Stimulated activated CD8-positive, alpha-beta memory T cell treated with anti-CD3 and anti-CD28 coated beads, Interleukin-4, amount 100 ng/mL, for 1 hour (primary cell): ENCODE measurements around the gene NCOA4.
"Not testable (repeated sequence)": the region's sequence is repeated elsewhere in the genome, so short reads cannot be mapped to it uniquely, and the experiment has no call there.

Experiments
- DNase-seq, 2 donors: peaks; one replicate each; pipeline ENCODE4 v3.0.0-alpha.2; 2020; ENCODE audit warnings: low read depth in 2 of 2, low spot score in 1 of 2

Gene NCOA4

DNA sequence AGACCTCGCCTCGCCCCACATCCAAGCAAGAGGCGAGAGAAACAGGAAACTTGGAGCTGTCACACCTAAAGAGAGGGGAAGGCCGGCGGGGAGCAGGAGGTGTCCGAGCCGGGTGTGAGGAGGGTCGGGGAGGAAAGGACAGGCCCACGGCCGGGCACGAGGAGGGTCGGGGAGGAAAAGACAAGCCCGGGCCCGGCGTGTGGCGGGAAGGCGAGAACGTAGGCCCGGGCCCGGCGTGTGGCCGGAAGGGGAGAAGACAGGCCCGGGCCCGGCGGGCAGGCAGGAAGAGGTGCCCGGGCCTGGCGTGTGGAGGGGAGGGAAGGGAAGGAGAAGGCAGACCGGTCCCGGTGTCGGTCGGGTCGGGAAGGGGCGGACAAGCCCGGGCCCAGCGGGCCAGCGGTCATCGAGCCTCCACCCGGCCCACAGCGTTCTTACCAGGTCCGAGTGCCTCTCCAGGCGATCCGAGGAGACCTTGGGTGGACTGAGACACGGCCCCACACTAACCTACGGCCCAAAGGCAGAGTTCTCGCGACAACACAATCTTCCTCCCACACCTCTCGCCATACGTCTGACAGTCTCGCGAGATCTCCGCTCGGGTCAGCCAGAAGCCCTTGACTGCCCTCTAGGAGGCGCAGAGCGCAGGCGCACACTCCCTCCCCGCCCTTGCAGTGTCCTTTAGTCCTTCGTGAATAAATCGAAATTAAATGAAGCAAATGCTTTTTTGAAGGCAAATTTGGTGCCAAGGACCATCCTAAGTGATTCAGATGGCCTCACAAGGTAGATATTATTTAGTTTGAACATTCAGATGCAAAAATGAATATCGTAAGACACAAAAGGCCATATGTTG lies at the start of gene NCOA4:
Gene NCOA4, minus strand, starts transcription at position 533 of the 847 bp plus-strand sequence. CDS start 13,943 bp downstream, outside the sequence.
- peak; percentile 90 to 95 for DNase-seq

GRCh38 chr10:46079831-46080585 lies 49.6 kb upstream of the NCOA4 start:
- DNase-seq, result no peak

DNA sequence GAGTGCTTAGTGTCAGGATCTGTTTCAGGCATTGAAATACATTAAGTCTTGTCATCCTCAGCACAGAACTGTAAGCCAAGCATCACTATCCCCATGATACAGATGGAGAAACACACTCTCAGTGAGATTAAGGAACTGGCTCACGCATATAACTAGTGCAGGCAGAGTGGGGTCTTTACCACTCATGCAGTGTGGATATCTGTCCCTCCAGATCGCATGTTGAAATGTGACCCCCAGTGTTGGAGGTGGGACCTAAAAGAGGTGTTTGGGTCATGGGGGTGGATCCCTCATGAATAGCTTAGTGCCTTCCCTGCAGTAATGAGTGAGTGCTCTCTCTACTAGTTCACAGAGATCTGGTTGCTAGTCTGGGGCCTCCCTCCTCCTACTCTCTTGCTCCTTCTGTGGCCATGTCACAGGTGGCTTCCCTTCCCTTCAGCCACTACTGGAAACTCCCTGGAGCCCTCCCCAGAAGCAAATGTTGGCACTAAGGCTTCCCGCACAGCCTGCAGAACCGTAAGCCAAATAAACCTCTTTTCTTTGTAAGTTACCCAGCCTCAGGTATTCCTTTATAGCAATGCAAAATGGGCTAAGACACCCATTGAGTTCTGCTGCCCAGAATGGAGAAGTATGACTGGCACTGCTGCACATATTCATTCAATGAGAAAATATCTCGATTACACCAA lies 47.4 kb upstream of the NCOA4 start:
- DNase-seq, result no peak

DNA sequence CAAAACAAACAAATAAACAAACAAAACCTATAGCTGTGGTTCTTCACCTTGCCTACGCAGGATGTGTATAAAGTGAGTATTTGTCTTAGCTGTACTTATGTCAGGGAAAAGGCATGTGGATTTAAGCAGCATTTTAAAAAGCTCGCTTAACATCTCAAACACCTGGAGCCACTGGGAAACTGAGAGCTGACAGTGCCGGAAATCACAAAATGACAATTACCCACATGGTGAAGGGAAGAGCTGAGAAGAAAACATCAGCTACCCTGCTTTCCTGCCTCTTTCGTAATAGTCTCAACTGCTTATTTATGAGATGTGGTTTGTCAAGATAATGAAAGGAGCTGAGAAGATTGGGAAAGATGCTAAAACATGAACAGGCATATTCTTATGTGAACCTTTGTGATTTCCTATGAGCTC lies 46.7 kb upstream of the NCOA4 start:
- no peak for DNase-seq

DNA sequence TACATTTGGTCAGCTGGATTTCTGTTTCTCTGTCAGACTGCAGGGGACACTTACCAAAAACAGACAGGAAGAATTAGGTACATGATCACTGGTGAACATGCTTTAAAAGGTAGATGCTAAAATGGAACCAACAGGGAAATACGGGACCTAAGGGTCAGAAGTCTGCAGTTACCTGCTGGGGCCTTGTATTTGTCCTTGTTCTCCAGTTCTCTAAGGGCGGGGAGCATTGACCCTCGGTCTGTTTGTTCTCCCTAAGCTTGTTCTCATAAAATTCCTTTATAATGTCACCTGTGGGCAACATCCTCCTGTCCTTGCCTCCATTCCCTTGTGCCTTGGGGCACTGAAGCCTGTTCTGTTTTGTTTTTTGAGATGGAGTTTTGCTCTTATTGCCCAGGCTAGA lies 45.4 kb upstream of the NCOA4 start:
- no peak for DNase-seq

- no peak for DNase-seq
These were observed 43.9 kb upstream of the NCOA4 start for GRCh38 chr10:46074196-46074946.

GRCh38 chr10:46073564-46073963 lies 43.1 kb upstream of the NCOA4 start:
- no peak for DNase-seq

GRCh38 chr10:46070749-46071148 lies 40.3 kb upstream of the NCOA4 start:
- DNase-seq, result no peak

DNA sequence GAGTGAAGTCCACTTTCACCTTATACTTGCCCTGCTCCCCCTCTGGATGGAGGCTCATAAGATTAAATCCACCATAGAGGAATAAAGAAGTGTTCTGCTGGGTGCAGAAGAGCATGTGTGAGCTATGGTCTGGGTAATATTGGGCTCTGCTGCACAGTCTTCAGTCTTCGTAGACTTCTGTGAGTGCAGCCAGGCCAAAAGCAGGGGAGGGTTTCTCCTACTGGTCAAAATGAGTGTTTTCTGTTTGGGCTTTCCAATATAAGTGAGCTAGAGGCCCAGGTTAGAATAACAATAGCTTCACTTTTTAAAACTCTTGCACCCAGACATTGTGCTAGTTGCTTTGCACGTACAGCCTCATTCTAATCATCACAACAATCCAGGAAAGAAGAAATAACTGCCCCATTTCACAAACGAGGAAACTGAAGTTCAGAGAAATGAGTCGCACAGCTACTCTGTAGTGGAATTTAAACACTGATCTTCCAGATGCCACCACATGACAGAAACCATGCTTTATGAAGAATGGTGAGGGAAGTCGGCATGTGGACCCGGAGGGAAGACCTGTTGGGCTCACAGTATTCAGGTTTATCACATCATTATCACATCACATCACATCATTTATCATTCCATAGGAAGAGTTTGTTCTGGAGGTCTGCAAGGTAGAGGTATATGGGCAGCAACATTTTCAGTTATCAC lies 39.5 kb upstream of the NCOA4 start:
- no peak for DNase-seq

GRCh38 chr10:46068905-46069304 lies 38.5 kb upstream of the NCOA4 start:
- DNase-seq, result no peak

- DNase-seq, result no peak
These were observed 37.7 kb upstream of the NCOA4 start for GRCh38 chr10:46068117-46068516.

DNA sequence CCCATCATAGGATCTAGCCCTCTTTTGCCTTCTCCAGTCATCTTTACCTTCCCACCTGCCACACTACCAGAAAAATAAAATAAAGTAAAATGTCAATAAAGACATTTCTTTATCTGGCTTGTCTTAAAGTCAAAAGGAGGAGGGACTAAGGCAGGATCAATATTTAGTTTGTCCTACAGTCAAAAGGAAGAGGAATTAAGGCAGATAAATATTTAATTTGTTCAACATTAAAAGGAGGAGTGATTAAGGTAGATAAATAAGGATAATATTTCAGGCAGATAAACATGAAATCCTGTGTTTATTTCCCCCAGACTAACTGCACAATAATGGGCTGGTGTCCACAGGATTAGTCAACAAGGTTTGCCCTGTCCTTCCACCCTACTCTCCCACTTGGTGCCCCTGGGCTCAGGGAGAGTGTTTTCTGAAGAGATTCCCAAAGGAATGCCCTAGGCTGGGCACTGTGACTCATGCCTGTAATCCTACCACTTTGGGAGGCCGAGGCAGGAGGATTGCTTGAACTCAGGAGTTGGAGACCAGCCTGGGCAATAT lies 33.9 kb upstream of the NCOA4 start:
- DNase-seq, result no peak

GRCh38 chr10:46062723-46063428 lies 32.5 kb upstream of the NCOA4 start:
- DNase-seq, result no peak

DNA sequence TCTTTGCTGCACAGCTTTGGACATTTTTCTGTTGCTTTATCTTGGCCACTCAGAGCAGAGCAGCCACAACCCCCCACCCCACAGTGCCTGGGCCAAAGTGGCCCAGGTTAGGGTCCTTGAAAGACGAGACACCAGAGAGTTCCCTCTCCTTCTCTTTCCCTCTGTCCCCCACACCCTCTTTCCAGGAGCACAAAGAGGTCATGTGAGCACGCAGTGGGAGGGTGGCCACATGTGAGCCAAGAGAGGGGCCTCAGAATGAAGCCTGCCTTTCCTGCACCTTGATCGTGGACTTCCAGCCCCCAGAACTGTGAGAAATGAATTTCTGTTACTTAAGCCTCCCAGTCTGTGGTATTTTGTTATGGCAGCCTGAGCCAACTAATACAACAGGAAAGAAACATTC lies 30.3 kb upstream of the NCOA4 start:
- no peak for DNase-seq

GRCh38 chr10:46057927-46058326 lies 27.5 kb upstream of the NCOA4 start:
- DNase-seq, result not testable (repeated sequence)

DNA sequence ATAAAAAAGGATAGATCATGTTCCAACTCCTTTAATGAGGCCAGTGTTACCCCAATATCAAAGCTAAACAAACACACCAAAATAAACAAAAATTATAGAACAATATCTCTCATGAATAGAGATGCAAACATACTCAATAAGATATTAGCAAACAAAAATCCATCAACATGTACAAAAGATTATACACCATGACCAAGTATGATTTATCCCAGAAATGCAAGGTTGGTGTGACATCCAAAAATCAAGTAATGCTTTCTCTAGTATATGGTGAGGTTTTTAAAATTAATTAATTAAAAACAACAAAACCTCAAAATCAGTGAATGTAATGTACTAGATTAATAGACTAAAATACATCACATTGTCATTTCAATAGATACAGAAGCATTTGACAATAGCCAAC lies 26.6 kb upstream of the NCOA4 start:
- no peak for DNase-seq

GRCh38 chr10:46055771-46056170 lies 25.3 kb upstream of the NCOA4 start:
- no peak for DNase-seq

- DNase-seq, result no peak
These were observed 23.4 kb upstream of the NCOA4 start for GRCh38 chr10:46053534-46054434.
